ENCODE data around the gene PROSER2.

DNA sequence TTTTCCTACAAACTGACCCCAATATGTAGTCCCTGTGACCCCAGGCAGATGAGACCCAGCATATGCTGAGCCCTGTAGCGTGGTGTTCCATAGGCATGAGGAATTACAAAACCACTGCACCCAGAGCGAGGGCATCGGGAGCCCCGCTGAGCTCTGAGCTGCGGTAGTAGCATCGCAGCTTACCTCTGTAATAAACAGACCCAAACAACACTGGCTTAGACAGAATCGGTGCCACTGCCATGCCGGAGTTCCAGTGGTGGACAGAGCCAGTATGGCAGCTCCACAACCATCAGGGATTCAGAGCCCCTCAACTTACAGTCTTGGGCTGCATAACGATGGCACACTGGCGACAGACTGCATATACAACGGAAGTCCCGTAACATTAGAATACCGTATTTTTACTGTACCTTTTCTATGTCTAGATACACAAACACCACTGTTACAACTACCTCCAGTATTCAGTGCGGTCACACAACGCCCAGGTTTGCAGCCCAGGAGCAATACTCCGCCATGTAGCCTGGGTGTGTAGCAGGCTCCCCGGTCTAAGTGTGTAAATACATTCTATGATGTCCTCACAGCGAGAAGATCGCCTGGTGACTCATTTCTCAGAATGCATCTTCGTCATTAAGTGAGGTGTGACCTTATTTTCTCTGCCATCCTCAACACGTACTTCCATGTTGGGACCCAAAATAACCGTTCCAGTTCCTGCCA is 68.8 kb downstream of the PROSER2 start:
- TF ChIP-seq CTCF (IDR thresholded peaks at IDR 0.05), result no peak
- TF ChIP-seq NFE2L2 (conservative IDR thresholded peaks at IDR 0.05; ENCODE audit: low read length), result no peak
- no peak for TF ChIP-seq MAFK (IDR thresholded peaks at IDR 0.05; ENCODE audit: partially characterized antibody)
- TF ChIP-seq, protein P1, sequence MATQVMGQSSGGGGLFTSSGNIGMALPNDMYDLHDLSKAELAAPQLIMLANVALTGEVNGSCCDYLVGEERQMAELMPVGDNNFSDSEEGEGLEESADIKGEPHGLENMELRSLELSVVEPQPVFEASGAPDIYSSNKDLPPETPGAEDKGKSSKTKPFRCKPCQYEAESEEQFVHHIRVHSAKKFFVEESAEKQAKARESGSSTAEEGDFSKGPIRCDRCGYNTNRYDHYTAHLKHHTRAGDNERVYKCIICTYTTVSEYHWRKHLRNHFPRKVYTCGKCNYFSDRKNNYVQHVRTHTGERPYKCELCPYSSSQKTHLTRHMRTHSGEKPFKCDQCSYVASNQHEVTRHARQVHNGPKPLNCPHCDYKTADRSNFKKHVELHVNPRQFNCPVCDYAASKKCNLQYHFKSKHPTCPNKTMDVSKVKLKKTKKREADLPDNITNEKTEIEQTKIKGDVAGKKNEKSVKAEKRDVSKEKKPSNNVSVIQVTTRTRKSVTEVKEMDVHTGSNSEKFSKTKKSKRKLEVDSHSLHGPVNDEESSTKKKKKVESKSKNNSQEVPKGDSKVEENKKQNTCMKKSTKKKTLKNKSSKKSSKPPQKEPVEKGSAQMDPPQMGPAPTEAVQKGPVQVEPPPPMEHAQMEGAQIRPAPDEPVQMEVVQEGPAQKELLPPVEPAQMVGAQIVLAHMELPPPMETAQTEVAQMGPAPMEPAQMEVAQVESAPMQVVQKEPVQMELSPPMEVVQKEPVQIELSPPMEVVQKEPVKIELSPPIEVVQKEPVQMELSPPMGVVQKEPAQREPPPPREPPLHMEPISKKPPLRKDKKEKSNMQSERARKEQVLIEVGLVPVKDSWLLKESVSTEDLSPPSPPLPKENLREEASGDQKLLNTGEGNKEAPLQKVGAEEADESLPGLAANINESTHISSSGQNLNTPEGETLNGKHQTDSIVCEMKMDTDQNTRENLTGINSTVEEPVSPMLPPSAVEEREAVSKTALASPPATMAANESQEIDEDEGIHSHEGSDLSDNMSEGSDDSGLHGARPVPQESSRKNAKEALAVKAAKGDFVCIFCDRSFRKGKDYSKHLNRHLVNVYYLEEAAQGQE (IDR thresholded peaks at IDR 0.05), result no peak

All from A549 (cell line).